NCI-H1105 (cell line): Measurements from ENCODE around the gene GCAT.
A peak's percentile ranks its signal among the peaks of the same experiment; 100 is the strongest.

Experiments
- DNase-seq: peaks from one replicate; lab custom pipeline; 2025; lab: John Stamatoyannopoulos, UW

Gene GCAT

GRCh38 chr22:37842015-37842793, 34.5 kb downstream of the GCAT start:
- DNase-seq = no peak

DNA sequence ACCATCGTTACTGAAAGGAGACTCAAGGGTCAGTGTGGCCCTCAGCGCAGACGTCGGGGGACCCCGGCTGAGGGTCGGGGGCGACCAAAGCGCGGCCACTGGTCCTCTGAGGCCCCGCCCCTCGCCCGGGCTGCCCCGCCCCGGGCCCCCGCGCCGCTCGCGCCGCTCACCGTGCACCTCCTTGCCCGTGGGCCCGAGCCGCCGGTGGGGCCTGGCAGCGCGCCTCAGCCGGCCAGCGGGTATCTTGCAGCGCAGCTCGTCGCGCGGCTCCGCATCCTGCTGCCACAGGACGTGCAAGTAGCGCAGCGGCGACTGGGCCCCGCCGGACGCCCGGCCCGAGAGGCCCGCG, 36.0 kb downstream of the GCAT start:
- peak; percentile 38 for DNase-seq

DNA sequence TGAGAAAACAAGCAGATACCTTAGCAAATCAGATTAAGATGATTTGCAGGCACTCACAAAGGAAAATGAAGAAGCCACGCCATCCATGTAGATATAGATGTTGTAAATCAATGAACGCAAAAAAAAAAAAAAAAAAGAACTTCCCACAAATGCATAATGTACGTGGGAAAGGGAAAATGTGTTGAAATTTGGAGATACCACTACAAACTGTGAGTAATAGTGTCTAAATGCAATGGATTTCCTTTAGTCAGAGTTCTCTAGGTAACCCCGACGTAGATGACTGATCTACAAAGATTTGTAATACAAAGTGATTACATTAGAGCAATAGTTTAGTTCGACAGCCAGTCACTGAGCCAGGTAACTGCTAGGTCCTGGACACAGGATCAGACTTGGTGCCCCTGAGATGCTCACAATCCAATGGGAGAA, 37.2 kb downstream of the GCAT start:
- no peak for DNase-seq

DNA sequence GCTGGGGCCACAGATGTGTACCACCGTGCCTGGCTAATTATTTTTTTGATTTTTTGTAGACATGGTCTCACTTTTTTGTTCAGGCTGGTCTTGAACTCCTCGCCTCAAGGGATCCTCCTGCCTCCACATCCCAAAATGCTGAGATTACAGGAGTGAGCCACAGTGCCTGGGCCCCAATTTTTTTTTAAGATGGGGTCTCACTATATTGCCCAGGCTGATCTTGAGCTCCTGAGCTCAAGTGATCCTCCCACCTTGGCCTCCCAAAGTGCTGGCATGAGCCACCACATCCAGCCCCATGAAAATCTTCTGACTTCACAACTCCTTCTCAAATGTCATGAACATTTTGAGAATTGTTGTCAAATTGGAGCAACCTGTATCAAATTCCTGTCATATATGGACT, 38.7 kb downstream of the GCAT start:
- DNase-seq = no peak

- no peak for DNase-seq
Measured at GRCh38 chr22:37848587-37849088, 40.9 kb downstream of the GCAT start.

GRCh38 chr22:37849089-37849751, 41.5 kb downstream of the GCAT start, which contains the start of gene EIF3L:
Gene EIF3L, plus strand, starts transcription at chr22:37849419. Its CDS starts 31 bp downstream, at chr22:37849450.
- peak; percentile 83 for DNase-seq

DNA sequence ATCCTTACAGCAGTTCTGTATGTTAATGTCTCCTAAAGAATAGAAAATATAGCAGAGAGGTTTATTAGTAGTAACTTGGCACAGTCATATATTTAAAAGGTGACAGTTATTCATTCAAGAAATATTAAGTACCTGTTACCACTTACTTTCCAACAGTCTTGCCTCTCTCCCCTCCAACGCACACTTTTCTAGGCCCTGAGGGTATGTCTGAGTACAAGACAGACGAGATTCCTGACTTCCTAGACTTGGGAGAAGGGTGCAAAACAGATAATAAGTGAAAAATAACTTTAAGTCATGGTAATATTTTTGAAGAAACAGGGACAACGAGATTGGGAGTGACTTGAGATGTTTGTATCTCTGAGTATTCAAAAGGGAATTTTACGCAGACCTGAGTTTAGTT, 43.1 kb downstream of the GCAT start:
- no peak for DNase-seq

- DNase-seq = no peak
Measured at GRCh38 chr22:37852418-37852817, 44.7 kb downstream of the GCAT start.

GRCh38 chr22:37854946-37855345, 47.2 kb downstream of the GCAT start:
- no peak for DNase-seq

DNA sequence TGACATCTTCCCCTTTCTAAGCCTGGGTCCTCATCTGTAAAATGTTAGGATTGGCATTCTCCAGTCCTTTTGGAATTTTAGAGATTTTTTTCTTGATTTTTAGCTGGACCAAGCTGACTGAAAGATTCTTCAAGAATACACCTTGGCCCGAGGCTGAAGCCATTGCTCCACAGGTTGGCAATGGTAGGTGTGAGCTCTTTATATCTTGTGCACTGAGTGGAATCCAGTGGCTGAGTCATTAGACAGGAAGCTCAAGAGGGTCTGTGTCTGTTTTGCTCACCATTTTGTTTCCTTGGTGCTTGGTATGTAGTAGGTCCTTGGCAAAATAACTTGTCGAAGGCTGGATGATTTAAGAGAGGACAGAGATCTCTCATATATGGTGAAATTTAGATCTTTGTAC, 47.7 kb downstream of the GCAT start:
- no peak for DNase-seq

DNA sequence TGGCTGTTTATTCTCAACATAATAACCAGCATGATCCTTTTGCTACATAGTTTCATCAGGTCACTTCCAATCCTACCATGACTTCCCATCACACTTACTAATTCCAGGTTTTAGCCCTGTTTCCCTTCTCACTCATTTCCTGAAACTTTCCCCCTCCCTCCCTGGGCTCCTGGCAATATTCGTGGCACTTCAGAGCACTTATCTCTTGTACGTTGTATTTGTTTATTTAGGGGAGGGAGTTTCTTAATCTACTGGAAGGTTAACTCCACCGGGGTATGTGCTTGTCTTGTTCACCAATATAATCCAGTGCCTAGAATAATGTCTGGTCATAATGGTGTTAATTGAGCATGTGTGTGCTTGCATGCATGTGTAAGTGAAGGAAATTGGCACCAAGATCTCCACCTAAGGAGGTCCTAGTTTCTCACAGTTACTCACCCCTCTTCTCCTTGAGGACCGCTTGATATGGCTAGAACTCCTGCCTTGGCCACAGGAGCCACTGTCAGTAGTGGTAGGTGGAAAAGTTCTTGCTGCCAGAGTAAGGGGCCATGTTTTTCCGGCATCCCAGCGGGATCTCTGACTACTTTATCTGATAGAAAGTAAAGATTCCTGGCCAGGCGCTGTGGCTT, 53.2 kb downstream of the GCAT start:
- no peak for DNase-seq

DNA sequence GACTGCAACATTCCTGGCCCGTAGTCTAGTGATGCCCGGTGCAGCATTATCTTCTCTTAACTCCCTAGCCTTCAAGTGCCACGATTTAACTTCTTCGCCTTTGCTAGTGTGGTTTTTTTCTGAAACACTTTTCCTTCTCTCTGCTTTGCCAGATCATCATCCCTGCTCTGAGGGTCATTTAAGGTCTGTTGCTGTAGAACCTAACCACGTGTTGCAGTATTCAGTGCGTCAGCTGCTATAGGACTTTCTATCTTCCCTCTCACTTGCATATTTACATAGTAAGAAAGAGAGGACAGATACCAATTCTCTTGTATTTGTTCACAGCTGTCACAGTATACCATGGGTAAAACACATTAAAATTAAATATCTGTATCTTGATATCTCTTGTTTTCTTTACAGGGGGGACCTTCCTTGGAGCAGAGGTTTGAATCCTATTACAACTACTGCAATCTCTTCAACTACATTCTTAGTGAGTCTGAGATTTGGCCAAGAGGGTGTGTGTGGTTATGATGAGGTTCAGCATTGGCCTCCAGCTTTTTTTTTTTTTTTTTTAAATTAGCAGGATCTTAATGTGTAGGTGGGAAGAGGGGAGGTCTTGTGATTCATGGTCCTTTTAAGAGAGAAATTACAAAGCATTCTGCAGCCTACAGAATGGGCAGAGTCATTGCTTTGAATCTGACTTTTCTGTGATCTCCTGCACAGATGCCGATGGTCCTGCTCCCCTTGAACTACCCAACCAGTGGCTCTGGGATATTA, 55.0 kb downstream of the GCAT start:
- no peak for DNase-seq

DNA sequence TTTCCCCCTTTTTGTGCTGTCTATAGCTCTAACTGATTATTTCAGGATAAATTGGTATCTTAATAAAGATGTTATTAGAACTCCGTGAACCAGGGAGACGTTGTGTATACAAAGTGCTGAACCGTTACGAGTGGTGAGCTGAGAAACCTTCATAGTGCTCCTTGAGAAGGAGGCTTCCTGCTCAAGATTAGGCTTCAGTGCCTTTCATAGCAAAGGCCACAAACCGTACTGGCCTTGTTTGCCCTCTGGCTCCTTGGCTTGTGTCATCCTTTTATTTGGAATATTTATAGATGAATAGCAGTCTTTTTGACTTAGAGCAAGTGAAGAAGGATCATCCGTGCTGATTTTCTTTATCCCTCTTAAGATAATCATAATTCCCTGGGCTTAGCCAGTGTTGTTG, 57.8 kb downstream of the GCAT start:
- DNase-seq = no peak
